Activated naive CD4-positive, alpha-beta T cell treated with anti-CD3 and anti-CD28 coated beads, Interleukin-2, amount 50 U/mL, for 24 hours (primary cell): ENCODE results near the gene SLC2A6.

Source experiments
- H3K27ac Mint-ChIP-seq: one replicate; pipeline ENCODE4 v1.8.0; 2021; ENCODE audit warnings: mild to moderate bottlenecking, mixed read lengths
- H3K27me3 Mint-ChIP-seq: one replicate; pipeline ENCODE4 v1.8.0; 2021; ENCODE audit warnings: mixed read lengths
- H3K36me3 Mint-ChIP-seq: one replicate; pipeline ENCODE4 v1.8.0; 2021; ENCODE audit warnings: mixed read lengths
- H3K4me1 Mint-ChIP-seq: one replicate; pipeline ENCODE4 v1.8.0; 2021; ENCODE audit warnings: mixed read lengths
- H3K4me3 Mint-ChIP-seq: one replicate; pipeline ENCODE4 v1.8.0; 2021; ENCODE audit warnings: mild to moderate bottlenecking, mixed read lengths
- H3K9me3 Mint-ChIP-seq: one replicate; pipeline ENCODE4 v1.8.0; 2021; ENCODE audit warnings: mixed read lengths

The SLC2A6 gene

GRCh38 chr9:133518706-133519449 is 40.0 kb upstream of the SLC2A6 start:
- Mint-ChIP-seq H3K36me3 (no peaks in the 10 kb centered on the region), H3K4me3 (no peak overlapping the region), H3K4me1 (no peaks in the 10 kb centered on the region), H3K9me3 (no peaks in the 10 kb centered on the region), H3K27me3 (no peaks in the 10 kb centered on the region), H3K27ac (no peak overlapping the region)

GRCh38 chr9:133518200-133518599 is 39.3 kb upstream of the SLC2A6 start:
- H3K27me3 Mint-ChIP-seq = no peaks in the 10 kb centered on the region
- no peaks in the 10 kb centered on the region for H3K36me3 Mint-ChIP-seq
- no peak overlapping the region for H3K27ac Mint-ChIP-seq
- H3K4me1 Mint-ChIP-seq = no peaks in the 10 kb centered on the region
- no peaks in the 10 kb centered on the region for H3K9me3 Mint-ChIP-seq
- H3K4me3 Mint-ChIP-seq = no peak overlapping the region

- Mint-ChIP-seq H3K4me1 (no peaks in the 10 kb centered on the region), H3K9me3 (no peaks in the 10 kb centered on the region), H3K36me3 (no peaks in the 10 kb centered on the region), H3K4me3 (no peak overlapping the region), H3K27ac (no peak overlapping the region), H3K27me3 (no peaks in the 10 kb centered on the region)
These were observed 38.8 kb upstream of the SLC2A6 start for GRCh38 chr9:133517711-133518110.

GRCh38 chr9:133516961-133517350 is 38.1 kb upstream of the SLC2A6 start:
- no peaks in the 10 kb centered on the region for H3K36me3 Mint-ChIP-seq
- H3K27me3 Mint-ChIP-seq = no peaks in the 10 kb centered on the region
- no peaks in the 10 kb centered on the region for H3K9me3 Mint-ChIP-seq
- no peak overlapping the region for H3K4me3 Mint-ChIP-seq
- H3K27ac Mint-ChIP-seq = no peak overlapping the region
- H3K4me1 Mint-ChIP-seq = no peaks in the 10 kb centered on the region

- H3K9me3 Mint-ChIP-seq = no peaks in the 10 kb centered on the region
- H3K27me3 Mint-ChIP-seq = no peaks in the 10 kb centered on the region
- no peak overlapping the region for H3K27ac Mint-ChIP-seq
- H3K4me1 Mint-ChIP-seq = no peaks in the 10 kb centered on the region
- no peak overlapping the region for H3K4me3 Mint-ChIP-seq
- H3K36me3 Mint-ChIP-seq = no peaks in the 10 kb centered on the region
These were observed 37.5 kb upstream of the SLC2A6 start for GRCh38 chr9:133516256-133516960.

GRCh38 chr9:133515615-133516255 is 36.8 kb upstream of the SLC2A6 start:
- H3K4me3 Mint-ChIP-seq = no peak overlapping the region
- no peaks in the 10 kb centered on the region for H3K27me3 Mint-ChIP-seq
- H3K9me3 Mint-ChIP-seq = no peaks in the 10 kb centered on the region
- H3K4me1 Mint-ChIP-seq = no peaks in the 10 kb centered on the region
- no peak overlapping the region for H3K27ac Mint-ChIP-seq
- H3K36me3 Mint-ChIP-seq = no peaks in the 10 kb centered on the region

GRCh38 chr9:133515240-133515610 is 36.3 kb upstream of the SLC2A6 start:
- Mint-ChIP-seq H3K36me3 (no peaks in the 10 kb centered on the region), H3K27me3 (no peaks in the 10 kb centered on the region), H3K9me3 (no peaks in the 10 kb centered on the region), H3K27ac (no peak overlapping the region), H3K4me1 (no peaks in the 10 kb centered on the region), H3K4me3 (no peak overlapping the region)

GRCh38 chr9:133514460-133515239 is 35.8 kb upstream of the SLC2A6 start:
- Mint-ChIP-seq H3K4me3 (no peak overlapping the region), H3K27ac (no peak overlapping the region), H3K9me3 (no peaks in the 10 kb centered on the region), H3K4me1 (peaks cover 2% of the 10 kb centered on the region), H3K36me3 (no peaks in the 10 kb centered on the region), H3K27me3 (no peaks in the 10 kb centered on the region)

GRCh38 chr9:133513214-133514100 is 34.6 kb upstream of the SLC2A6 start:
- no peaks in the 10 kb centered on the region for H3K9me3 Mint-ChIP-seq
- H3K4me3 Mint-ChIP-seq = no peak overlapping the region
- H3K4me1 Mint-ChIP-seq = peaks cover 8% of the 10 kb centered on the region
- H3K27ac Mint-ChIP-seq = no peak overlapping the region
- H3K36me3 Mint-ChIP-seq = no peaks in the 10 kb centered on the region
- H3K27me3 Mint-ChIP-seq = no peaks in the 10 kb centered on the region

- Mint-ChIP-seq H3K27ac (no peak overlapping the region), H3K9me3 (no peaks in the 10 kb centered on the region), H3K27me3 (no peaks in the 10 kb centered on the region), H3K36me3 (no peaks in the 10 kb centered on the region), H3K4me1 (peaks cover 12% of the 10 kb centered on the region), H3K4me3 (no peak overlapping the region)
These were observed 33.6 kb upstream of the SLC2A6 start for GRCh38 chr9:133512253-133513213.

GRCh38 chr9:133511607-133512006 is 32.7 kb upstream of the SLC2A6 start:
- Mint-ChIP-seq H3K4me3 (no peak overlapping the region), H3K4me1 (peaks cover 16% of the 10 kb centered on the region), H3K27me3 (no peaks in the 10 kb centered on the region), H3K27ac (no peak overlapping the region), H3K36me3 (no peaks in the 10 kb centered on the region), H3K9me3 (no peaks in the 10 kb centered on the region)

- no peaks in the 10 kb centered on the region for H3K36me3 Mint-ChIP-seq
- no peaks in the 10 kb centered on the region for H3K27me3 Mint-ChIP-seq
- H3K4me3 Mint-ChIP-seq = no peak overlapping the region
- no peak overlapping the region for H3K27ac Mint-ChIP-seq
- H3K9me3 Mint-ChIP-seq = no peaks in the 10 kb centered on the region
- H3K4me1 Mint-ChIP-seq = peaks cover 16% of the 10 kb centered on the region
These were observed 32.1 kb upstream of the SLC2A6 start for GRCh38 chr9:133510926-133511505.

GRCh38 chr9:133509179-133510083 is 30.5 kb upstream of the SLC2A6 start:
- Mint-ChIP-seq H3K4me3 (peak overlapping the region; percentile 82), H3K27me3 (no peaks in the 10 kb centered on the region), H3K4me1 (peaks cover 16% of the 10 kb centered on the region), H3K27ac (peak overlapping the region; percentile 67), H3K36me3 (no peaks in the 10 kb centered on the region), H3K9me3 (no peaks in the 10 kb centered on the region)
